Bronchial epithelial cell (primary cell): ENCODE measurements around the gene TWIST2. TPM values are rescaled to one million over a fixed set of nuclear protein-coding genes. Genes with fewer than 3 reads are reported as not detected.

Experiments used
- DNase-seq: peaks from one replicate; pipeline ENCODE4 v3.0.0-alpha.2; 2010; ENCODE audit warnings: low read depth
- FAIRE-seq: peaks from 2 replicates; lab custom pipeline; 2011; peaks lifted over from hg19 to GRCh38; lab: Jason Lieb, UNC
- H3K27me3 ChIP-seq: 2 replicates; pipeline ENCODE4 v1.5.1; 2011; ENCODE audit warnings: low read length; ENCODE audit not compliant: control insufficient read depth, insufficient read depth
- H3K36me3 ChIP-seq: 2 replicates; pipeline ENCODE4 v1.5.1; 2011; ENCODE audit warnings: low read length; ENCODE audit not compliant: control insufficient read depth, insufficient read depth
- H3K4me3 ChIP-seq: 2 replicates; pipeline ENCODE4 v1.5.1; 2011; ENCODE audit warnings: mild to moderate bottlenecking, low read depth, low read length, control low read depth
- CTCF ChIP-seq: IDR thresholded peaks from 2 replicates; pipeline ENCODE4 v1.5.1; 2011; ENCODE audit warnings: mild to moderate bottlenecking, moderate library complexity, low read length, control low read depth, inconsistent platforms; ENCODE audit not compliant: insufficient read depth, severe bottlenecking
- total RNA-seq: library from RNA; depleted of rRNA; stranded (reverse); fragments of >200 nt; gene quantifications from 2 replicates; pipeline ENCODE4 v1.2.1, GENCODE V29; 2014

TWIST2 gene
- total RNA-seq, 1 donor from 2014 or later, result 7.4 TPM

- peaks cover 8% of the 10 kb centered on the region for H3K27me3 ChIP-seq
- H3K36me3 ChIP-seq, result no peaks in the 10 kb centered on the region
- FAIRE-seq (no peak), DNase-seq (no peak)
- no peak overlapping the region for H3K4me3 ChIP-seq
- no peak for TF ChIP-seq CTCF
Observed at GRCh38 chr2:238846378-238846627, 1.6 kb upstream of the TWIST2 start.

- no peak for TF ChIP-seq CTCF
- FAIRE-seq (no peak), DNase-seq (peak; percentile 3)
- Histone ChIP-seq H3K27me3 (peaks cover 8% of the 10 kb centered on the region), H3K36me3 (no peaks in the 10 kb centered on the region), H3K4me3 (peak overlapping the region; percentile 43)
Observed at GRCh38 chr2:238846628-238847418, 1.1 kb upstream of the TWIST2 start.

GRCh38 chr2:238847419-238847801, 475 bp upstream of the TWIST2 start:
- H3K4me3 ChIP-seq, result peak overlapping the region; percentile 43
- H3K27me3 ChIP-seq, result peaks cover 8% of the 10 kb centered on the region
- no peak for FAIRE-seq
- TF ChIP-seq CTCF, result no peak
- H3K36me3 ChIP-seq, result no peaks in the 10 kb centered on the region
- no peak for DNase-seq

GRCh38 chr2:238848691-238848975, 748 bp downstream of the TWIST2 start:
- FAIRE-seq (no peak), DNase-seq (no peak)
- TF ChIP-seq CTCF, result no peak
- Histone ChIP-seq H3K36me3 (no peaks in the 10 kb centered on the region), H3K27me3 (peaks cover 8% of the 10 kb centered on the region), H3K4me3 (peak overlapping the region; percentile 43)

- H3K27me3 ChIP-seq, result peaks cover 8% of the 10 kb centered on the region
Observed at GRCh38 chr2:238848976-238849853, 1.3 kb downstream of the TWIST2 start.

More at GRCh38 chr2:238848976-238849853, 1.3 kb downstream of the TWIST2 start:
- peak overlapping the region; percentile 43 for H3K4me3 ChIP-seq
- no peak for TF ChIP-seq CTCF
- H3K36me3 ChIP-seq, result no peaks in the 10 kb centered on the region
- FAIRE-seq (no peak), DNase-seq (no peak)
